UCSD-AML1 (cell line): ENCODE results near the gene HCRTR1.

Experiments used
- DNase-seq: peaks from one replicate; lab custom pipeline; 2025; ENCODE audit not compliant: unreplicated experiment; lab: John Stamatoyannopoulos, UW

Gene HCRTR1

DNA sequence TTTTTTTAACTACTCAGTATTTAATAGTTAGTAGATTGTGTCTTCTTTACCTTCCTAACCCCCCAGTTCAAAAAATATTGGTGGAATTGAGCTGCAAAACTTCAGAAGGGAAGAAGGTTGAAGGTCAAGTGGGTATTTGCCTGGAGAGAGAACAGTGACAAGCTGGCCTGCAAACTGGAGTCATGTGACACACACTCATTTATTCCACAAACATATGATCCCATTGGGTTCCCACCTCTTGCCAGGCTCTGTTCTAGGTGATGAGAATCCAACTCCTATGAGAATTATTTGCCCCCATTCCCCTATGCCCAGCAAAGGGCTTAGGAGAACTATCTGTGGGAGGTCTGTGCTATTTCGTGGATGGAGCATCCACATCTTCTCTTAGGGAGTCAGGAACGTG, 30.7 kb downstream of the HCRTR1 start:
- no peak for DNase-seq

DNA sequence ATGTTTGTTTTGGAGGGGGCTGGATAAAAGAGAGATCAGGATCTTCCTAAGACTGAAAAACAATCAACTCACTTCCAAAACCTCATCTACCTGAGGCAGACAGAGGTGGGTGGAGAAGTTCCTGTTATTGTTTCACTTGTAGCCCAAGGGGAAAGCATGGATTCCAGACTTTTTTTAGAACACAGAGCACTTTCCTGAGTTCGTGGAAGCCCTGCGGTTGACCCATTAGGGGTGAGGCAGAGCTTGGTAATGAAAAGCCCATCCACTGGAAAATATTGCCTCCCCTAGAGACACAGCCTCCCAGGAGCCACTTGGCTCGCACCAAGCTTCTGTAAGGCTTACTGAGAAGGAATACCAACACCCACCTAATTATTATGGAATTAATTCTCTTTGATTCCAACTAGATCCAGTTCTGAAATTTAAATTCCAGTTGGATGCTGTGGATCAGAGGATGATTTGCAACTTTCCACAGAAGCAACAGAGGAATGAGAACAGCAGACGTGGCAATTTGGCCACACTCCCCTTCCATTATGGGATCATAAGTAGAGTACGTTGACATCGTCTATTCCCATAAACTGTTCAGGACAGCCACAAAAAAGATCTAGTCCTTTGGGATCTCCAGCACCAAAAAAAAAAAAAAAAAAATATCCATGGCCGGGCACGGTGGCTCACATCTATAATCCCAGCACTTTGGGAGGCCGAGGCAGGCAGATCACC, 31.3 kb downstream of the HCRTR1 start:
- DNase-seq = no peak

DNA sequence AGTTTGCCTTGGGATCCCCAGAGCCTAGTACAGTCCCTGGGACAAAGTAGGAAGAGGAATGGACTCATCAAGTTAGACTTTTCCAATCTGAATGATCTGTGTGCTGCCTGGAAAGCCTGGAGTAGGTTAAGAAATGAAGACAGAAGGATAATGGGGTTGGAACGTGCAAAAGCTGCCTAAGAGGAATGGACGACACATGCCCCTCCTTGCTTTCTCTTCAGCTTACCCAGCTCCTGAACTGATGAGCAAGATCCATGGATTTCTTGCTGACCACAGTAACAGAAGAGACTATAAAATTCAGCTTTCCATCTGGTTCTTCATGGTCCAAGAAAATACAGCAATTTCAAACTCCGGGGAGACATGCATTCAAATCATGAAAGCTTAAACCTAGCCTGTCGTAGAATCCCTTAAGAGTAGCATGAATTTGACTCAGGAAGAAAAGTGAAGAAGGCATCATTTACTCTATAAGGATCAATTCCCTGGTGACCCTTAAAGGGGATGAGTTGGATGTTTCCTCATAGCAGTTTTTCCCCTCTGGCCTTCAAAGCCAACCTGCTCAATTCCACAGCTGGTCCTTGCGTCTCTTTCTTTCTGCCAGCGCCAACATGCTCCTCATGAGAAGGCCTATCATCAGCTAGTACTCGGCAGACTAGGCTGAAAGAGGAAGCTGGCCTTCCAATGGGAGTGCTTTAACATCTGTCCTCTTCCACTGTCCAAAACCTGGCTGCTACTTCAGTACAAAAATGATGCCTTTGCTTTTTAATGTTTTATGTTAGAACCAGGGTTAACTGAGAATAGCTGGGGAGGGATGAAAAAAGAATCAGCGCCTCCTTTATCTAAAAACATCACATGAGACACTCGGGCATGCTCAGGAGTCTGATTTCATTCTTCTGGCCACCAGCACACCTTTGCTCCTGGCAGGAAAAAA, 32.9 kb downstream of the HCRTR1 start:
- no peak for DNase-seq

DNA sequence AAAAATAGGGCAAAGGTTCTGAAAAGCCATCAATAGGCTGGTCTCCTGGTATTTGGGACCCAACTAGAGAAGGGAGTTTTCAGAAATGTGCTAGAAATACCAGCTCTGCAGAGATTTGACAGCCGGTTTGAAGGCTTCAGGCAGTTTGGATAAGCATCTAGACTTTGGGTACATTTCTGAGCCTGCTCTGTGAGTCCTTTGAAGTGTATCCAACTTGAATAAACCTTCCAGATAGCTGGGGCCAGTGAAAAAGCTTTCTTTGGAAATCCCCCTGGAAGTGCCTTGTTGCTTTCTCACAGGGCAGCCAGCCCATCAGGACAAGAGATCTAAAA, 33.6 kb downstream of the HCRTR1 start:
- no peak for DNase-seq

DNA sequence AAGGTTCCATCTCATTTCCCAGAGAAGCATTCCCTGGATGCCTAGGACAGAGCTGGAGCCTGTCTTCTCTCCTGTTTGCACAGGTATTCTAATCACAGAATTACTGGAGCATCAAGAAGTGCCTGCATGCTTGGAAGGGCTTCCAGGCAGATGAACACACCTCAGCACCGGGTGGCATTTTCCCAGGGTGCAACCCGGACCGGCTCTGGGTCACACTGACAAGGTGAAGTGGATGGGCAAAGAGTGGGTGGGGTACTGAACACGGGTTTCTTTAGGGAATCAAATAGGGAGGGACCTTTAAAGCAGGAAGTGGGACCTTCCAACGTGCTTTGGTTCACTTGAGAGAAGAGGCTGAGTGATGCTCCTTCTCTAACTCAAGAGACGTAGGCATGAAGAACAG, 34.3 kb downstream of the HCRTR1 start:
- DNase-seq = no peak

DNA sequence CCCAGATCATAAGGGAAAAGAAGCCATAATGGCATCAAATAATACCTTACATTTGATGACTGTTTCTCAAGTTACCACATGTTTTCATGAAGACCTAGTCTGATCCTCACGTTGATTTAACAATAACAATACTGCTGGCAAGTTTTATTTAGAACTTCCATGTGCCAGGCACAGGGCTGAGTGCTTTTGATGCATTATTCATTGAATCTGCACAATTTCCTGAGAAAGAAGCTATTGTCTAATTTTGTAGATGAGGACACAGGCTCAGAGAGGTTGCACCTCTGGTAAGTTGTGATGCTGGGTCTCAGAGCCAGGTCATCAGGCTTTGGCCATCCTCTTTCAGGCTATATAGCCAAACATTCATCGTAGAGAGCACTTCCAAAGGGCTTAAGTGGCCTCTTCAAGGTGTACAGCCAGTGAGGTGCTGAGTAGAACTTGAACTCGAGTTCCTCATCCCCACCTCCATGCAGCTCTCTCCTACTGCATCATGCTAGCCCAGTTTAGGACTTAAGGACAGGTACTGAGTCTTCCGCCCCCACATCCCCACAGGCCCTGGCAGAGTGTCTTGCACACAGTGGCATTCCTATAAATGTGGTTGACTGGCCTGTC, 35.5 kb downstream of the HCRTR1 start:
- no peak for DNase-seq

DNA sequence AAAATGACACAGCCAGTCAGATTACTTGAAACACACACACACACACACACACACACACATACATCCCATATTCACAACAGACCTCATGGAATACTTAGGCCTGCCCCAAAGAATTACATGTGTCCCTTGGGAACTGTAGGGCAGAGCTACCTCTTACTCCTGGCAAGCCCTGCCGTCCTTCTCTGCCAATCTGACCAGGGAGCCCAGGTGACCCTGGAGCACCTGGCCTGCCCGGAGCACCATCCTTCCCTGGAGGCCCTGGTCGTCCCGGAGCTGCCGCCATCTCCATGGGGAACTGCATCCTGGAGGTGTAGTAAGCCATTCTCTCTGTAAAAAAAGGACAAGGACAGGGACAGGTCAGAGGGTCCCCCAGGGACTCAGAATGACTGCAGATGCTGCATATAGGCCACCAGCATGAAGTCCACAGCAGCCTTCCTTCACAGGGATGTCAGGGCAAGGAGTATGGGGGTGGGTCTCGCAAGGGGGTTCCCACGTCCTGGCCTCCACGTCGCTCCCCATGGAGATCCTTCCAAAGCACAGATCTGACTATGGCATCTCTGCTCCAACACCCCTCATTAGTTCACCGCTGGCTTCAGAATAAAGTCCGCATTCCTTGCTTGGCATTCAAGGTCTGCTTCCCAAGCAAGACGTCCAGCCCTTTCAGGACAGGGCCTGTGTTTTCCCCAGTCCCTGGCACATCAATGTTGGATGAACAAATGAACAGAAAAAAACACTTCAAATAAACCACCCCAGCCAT, 36.4 kb downstream of the HCRTR1 start:
- no peak for DNase-seq

DNA sequence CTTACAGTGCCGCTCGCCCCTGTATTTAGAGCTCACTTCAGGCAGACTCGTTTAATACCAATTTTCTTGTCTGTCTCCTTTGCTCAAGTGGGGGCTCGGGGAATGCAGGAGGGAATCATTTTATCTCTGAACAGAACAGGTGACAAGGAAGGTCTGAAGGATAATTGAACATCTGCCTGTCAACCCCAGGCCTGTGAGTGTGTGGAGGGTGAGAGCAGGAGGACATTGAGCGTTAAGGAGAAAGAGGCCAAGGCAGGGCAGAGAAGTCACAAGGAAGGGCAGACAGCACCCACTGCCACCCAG, 36.9 kb downstream of the HCRTR1 start:
- DNase-seq = no peak

DNA sequence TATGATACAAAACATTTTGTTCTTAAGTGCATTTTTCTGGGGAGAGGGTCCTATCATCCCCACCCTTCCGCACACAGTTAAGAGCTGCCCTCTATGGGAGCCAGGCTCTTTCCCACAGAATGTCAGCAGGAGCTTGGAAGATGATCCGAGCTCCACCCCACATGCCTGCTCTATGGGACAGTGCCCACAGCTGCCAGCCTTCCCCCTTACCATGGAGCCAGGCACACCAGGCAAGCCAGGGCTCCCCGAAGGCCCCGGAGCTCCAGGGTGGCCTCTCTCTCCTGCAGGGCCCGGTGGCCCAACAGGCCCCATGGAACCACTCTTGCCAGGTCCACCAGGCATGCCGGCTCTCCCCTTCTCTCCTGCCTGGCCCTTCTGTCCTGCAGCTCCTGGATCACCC, 37.6 kb downstream of the HCRTR1 start:
- no peak for DNase-seq

DNA sequence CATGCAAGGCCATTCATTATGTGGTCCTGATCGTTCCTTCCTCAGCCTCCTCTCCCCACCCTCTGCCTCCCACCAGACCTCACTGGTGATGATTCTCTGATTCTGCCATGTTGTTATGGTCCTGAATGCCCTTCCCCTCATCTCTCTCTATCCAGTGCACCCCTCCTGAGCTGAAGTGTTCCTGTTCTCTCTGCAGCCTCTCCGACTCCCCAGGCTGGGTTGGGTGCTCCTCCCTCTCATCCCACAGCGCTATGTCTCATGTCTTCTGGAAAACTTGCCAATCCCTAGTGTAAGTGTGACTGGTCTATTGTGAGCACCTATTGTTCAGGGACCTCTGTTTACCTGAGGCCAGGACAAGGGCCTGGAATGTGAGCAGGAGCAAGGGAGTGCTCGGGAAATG, 38.3 kb downstream of the HCRTR1 start:
- no peak for DNase-seq

DNA sequence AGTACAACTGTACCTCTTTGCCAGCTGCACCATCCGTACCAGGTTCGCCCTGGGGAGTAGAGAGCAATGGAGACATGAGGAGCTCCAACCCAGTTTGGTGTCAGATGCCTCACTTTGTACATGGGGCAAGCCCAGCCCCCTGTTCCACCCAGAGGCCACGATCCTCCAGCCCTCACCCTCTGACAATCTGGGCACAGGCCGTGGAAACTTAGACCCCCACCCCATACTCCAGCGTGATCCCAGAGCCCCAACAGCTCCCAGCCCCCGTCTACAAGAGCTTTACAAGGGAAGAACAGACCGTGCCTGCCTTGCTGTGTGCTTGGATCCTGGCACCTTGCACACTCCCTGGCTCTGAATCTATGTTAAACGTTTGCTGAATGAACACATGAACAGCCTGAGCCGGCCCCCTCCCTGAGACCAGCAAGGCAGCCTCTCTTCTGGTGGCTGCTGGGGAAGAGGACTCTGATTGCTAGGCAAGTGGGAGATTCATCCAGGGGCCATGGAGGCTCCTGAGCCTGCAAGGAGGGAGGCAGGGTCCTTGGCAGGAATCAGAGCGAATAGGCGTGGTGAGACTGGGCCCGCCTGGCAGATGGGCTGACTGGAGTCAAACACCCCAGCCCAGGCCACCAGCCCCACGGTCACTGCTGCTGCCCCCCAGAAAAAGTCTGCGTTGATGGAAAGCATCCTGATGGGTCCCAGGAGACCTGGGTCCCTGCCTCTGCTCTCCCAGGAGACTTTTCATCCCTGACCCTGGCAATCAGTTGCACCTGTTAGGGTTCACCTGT, 39.7 kb downstream of the HCRTR1 start:
- DNase-seq = no peak

DNA sequence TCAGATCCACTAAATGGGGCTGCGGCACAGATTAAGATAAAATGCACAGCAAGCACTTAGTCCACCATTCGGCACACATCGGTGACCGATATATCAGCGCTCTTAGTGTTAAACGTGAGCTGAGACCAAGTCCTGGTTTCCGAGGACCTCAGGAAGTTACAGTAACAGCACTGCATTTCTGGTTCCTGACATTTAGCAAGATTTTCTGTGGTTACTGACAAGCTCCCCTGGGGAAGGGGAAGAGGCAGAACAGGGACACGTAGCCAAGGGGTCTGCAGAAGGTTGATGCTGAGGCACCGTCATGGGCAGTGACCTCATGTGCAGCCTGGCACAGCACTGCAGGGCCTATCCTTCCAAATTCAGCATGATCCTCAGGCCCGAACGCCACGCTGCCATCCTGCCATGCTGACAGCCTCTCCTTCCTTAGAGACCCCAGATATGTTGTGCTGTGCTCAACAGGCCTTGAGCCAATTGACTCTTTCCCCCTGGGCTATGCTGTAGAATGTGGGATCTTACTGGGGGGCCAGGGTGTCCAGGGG, 40.6 kb downstream of the HCRTR1 start:
- DNase-seq = no peak

DNA sequence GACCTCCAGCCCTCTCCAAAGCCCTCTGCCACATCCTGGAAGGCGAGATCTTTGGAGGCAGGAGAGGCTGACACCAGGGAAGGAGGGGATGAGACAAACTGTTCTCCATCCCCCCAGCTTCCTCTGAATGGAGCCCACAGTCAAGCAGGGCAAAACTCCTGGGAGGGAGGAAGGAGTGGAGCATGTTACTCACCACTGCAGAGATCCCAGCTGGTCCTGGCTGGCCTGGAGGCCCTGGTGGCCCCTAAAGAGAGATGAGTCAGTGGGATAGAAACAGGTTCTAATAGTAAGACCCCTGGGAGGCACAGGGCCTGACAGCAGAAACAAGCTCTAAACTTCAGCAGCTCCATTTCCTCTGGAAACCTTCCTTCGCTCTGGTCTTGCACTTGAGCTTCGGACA, 41.2 kb downstream of the HCRTR1 start:
- no peak for DNase-seq

DNA sequence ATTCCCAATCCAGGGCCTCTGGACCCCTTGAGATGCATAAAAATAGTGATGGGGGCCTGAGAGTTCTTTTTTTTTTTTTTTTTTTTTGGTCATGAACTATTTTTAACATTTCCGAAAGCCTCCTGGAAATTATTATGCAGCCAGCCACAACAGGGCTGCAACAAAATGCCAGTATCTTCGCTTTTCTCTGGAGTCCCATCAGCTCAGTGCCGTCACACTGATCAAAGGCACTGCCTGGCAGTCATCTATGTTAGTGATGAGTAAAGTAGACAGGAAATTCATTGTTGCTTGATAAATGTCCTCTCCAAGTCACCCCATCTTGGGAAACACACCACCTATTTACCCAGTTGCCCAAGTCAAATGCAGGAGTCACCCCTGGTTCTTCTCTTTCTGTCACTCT, 42.4 kb downstream of the HCRTR1 start:
- DNase-seq = no peak

DNA sequence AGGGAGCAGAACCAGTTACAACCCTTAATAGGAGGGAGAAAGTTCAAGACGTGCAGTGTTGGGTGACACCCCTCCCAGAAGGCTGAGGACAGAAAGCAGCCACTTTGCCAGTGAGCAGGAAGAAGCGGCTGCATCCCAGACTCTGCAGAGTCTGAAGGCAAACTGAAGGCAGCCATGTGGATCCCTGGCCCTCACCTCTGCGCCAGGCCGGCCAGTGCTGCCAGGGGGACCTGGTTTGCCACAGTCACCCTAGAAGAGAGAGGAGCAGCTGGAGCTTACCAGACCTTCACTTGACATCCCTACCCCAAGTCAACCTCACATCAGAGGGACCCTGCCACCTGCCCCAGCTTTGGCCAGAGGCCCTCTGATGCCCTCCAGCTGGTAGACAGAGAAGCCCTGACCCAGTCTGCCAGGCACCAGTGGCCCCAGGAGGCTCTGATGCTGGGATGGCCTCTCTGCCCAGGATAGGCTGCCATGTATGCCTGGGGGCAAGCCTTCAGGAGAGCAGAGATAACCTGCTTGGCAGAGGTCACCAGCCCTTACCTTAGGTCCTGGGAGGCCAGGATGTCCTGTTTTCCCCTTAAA, 43.5 kb downstream of the HCRTR1 start:
- no peak for DNase-seq

DNA sequence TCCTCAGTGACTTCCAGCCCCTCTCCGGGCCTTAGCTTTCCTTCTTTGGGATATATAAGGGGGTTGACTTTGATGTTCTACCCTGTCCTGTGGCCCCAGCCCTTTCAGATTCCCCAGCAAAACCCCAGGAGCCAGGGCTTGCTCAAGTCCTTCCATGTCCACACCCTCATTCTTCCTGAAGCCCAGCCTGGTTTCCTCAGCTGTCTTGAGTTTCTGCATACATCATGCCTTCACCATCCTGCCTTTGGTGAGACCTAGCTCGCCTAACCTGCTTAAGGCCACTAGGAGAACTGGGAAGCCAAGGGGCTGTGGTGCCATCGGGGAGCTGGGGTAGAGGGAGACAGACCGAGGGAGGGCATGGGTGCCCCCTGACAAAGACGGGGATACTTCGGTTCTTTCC, 44.4 kb downstream of the HCRTR1 start:
- no peak for DNase-seq

DNA sequence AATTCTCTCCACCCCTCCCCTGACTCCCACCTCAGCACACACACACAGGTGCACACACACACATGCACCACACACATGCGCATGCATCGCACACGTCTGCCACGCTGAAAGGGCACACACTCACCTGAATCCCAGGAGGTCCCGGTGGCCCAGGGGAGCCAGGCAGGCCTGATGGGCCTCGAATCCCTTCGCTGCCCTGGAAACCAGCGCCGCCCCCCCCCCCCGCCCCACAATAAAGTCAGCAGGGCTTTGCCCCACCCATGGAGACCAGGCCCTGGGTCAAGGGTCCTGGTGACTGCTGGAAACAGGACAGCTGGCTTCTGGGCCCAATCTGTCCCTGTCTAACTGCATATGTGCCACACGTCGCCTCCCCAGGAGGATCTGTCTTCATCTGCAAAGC, 45.0 kb downstream of the HCRTR1 start:
- DNase-seq = no peak

DNA sequence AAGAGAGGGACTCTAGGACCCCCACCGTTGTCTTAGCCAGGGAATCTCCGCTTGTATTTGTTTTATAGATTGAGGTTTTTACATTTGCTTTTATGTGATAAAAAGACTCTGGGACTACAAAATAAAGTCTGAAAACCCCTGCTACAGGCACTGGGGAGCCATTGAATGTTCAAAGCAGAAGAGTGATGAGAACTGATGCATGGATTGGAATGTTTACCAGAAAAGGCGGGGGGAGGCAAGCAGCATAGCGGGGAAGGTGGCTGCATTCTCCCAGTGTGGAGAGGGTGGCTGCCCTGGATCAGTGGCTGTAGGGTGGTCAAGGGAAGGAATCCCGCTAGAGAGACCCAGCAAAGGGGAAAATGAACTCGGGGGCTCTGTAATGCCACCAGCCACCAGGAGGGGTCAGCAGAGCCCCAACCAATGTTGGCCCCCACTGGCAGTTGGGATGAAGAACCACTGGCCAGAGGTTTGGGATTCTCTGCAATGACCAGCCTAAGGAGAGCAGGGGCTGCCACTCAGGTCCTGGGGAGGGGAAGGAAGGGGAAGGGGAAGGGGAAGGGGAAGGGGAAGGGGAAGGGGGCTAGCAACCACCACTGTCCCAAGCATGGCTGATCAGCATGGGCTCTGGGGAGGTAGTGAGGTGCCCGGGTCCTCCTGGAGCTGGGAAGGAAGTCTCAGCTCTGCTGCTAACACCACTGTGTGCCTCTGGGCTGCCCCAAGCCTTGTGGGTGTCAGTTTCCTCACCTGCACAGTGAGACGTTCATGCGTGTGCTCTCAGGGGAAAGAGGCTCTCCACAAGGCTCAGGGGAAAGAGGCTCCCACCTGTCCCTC, 46.3 kb downstream of the HCRTR1 start:
- peak; percentile 58 for DNase-seq

DNA sequence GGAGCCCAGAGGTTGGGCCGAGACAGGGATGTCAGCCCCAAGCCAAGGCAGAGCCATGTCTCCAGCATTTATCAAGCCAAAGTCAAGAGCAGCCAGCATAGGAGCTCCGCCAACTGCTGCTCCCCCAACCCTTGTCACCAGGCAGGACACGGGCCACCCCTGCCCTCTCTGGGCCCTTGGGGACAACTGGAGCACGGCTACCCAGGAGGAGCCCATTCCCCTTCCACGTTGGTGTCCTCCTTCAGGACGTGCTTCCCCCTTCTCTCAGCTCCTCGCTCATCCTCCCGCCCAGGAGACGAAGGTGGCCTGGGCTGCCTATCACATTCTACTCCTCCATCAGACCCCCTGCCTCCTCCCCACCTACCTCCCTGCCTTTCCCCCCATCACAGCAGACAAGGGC, 47.0 kb downstream of the HCRTR1 start:
- DNase-seq = no peak
